Activated naive CD4-positive, alpha-beta T cell treated with anti-CD3 and anti-CD28 coated beads, Interleukin-2, amount 50 U/mL, for 16 hours (primary cell): ENCODE data around the gene PDE8A.

Experiments
- DNase-seq: peaks from one replicate; pipeline ENCODE4 v3.0.0-alpha.2; 2020

Gene PDE8A

DNA sequence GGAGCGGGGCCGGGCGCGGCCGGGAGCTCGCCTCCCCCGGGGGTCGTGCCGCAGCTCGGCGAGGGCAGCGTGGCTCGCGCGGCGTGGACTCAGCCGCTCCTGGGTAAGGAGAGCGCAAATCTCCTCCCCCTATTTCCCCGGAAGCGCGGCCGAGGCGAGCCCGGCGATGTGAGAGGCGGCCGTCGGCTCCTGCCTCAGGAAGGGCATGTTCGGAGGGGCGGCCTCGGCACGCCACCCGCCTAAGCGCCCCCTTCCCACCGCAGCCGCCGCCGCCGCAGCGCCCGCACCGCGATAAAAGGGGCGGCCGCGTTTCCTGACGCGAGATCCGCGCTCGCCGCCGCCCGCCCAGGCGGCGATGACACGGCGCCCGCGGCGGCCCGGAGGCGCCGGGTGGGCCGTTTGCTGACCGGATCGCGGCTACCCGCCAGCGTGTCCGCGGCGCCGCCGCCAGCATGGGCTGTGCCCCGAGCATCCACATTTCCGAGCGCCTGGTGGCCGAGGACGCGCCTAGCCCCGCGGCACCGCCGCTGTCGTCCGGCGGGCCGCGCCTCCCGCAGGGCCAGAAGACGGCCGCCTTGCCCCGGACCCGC lies at the start of gene PDE8A:
TSS of gene PDE8A (plus strand) at position 146 of the 590 bp plus-strand sequence. CDS start at position 453, 307 bp downstream.
- no peak for DNase-seq

DNA sequence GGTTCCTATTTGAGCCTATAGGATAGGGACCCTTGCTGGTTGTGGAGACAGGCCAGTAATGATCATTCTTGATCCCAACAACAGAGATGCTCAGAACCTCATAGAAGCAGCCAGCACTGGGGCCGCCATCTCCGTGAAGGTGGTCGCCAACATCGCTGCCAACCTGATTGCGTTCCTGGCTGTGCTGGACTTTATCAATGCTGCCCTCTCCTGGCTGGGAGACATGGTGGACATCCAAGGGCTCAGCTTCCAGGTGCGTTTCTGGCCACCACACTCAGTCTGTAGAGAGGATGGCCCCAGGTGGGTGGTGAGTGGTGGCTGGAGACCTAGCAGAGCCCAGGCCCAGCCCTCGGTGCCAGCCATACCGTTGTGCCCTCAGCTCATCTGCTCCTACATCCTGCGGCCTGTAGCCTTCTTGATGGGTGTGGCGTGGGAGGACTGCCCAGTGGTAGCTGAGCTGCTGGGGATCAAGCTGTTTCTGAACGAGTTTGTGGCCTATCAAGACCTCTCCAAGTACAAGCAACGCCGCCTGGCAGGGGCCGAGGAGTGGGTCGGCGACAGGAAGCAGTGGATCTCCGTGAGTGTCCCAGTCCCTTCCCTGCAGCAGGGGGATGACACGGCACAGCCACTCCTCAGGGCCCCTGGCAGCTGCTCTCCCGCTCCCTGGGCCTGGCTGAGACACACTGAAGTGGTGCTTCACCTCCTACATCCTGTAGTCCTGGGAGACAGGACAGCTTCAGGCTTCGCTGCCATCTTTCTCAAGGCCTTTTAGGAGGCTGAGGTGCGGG lies 46.5 kb upstream of the PDE8A start:
- DNase-seq, result no peak

DNA sequence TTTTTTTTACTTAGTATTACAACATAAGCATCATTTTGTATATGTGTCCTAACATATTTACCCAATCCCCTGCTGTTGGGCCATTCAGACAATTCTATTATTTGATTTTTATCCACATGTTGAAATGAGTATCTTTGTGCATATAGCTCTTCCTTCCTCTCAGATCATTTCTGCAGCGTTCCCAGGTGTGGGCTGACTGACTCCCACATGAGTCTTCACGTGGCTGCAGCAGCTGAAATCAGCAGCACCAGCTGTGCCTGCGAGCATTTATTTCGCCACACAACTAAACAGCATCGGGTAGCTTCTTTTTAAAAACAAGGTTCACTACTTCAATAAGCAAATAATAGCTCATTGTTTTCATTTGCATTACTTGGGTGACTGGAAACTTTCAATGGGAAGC lies 44.5 kb upstream of the PDE8A start:
- DNase-seq, result no peak

DNA sequence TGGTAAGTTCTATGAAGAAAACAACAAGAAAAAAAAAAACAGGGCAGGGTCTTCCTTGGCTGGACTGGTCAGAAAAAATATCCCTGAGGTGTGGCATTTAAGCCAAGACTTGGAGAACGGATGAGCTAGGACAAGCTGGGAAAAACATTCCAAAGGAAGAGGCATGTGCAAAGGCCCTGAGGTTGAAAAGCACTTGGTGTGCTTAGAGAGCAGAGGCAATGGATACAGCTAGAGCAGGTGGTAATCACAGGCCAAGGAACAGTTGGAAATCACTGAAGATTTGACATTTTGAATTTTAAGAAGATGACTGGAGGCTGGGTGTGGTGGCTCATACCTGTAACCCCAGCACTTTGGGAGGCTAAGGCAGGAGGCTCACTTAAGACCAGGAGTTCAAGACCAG lies 42.9 kb upstream of the PDE8A start:
- no peak for DNase-seq

DNA sequence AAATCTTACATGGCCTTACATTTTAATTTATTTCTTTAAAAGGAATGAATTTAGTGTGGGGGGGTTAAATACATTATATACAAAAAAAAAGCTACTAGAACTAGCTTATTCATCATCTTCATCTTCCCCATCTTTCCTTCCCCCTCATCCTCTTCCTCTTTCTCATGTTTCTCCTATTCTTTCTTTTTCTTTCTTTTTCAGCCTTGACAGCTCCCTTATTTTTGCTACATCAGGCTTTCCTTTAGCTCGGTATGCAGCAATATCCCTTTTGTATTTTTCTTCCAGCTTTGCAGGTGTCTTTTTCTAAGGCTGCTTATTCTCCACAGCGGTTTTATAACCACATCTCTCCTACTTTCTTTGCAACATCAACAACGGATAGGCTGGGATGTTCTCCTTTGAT lies 41.3 kb upstream of the PDE8A start:
- DNase-seq, result no peak

GRCh38 chr15:84942456-84942855 lies 39.2 kb upstream of the PDE8A start:
- no peak for DNase-seq

GRCh38 chr15:84944311-84944710 lies 37.3 kb upstream of the PDE8A start:
- DNase-seq, result no peak

GRCh38 chr15:84944861-84945260 lies 36.8 kb upstream of the PDE8A start:
- DNase-seq, result no peak

DNA sequence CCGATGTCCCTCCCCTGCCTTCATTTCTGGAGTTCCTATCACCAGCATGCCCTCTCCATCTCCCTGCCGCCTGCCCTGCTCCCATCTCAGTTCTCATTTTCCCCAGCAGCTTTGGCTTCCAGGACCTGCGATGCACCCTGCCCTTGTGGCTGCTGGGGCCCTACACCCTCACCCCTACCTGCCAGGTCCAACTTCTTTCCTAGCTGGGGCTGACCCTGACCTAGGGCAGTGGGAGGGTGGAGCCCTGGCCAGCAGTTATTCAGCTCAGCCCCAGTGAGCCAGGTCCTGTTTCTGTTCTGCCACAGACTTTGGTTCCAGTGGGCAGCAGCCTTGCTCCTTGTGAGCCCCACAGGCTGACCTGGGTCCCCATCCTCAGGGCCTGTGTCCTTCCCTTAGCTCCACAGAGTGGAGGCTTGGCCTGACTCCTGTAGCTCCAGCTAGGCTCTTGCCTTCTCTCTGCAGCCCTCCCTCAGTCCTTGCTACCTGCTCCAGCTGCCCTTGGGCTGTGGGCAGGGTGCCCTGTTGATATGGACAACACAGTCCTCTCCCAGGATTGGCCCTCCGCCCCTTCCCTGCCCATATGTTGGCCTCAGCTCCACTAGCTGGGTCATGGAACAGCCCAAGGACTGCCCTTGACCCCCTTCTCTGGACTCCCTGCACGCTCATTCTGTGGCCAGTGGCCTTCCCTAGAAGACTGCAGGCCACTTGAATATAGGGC lies 34.7 kb upstream of the PDE8A start:
- DNase-seq, result no peak

- no peak for DNase-seq
Measured at GRCh38 chr15:84947947-84948830, 33.5 kb upstream of the PDE8A start.

GRCh38 chr15:84949043-84949442 lies 32.6 kb upstream of the PDE8A start:
- no peak for DNase-seq

- no peak for DNase-seq
Measured at GRCh38 chr15:84949845-84950569, 31.6 kb upstream of the PDE8A start.

DNA sequence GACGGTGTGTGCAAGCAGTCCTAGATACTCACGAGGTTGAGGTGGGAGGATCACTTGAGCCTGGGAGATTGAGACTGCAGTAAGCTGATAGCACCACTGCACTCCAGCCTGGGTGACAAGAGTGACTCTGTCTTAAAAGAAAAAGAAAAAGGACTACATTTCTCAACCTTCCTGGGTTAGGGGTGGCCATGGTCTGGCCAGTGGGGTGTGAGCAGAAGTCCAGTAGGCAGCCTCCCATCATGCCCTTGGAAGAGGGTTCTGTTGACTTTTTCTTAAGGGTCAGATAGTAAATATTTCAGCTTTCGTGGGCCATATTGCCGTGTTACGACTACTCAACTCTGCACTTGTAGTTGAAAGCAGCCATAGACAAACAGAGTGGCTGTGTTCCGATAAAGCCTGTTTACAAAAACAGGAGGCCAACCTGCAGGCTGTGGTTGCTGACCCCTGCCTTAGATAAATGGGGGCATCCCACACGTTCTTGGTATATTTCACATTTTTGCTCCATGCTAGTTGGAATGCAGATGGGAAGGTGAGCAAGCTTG lies 31.0 kb upstream of the PDE8A start:
- DNase-seq, result no peak

GRCh38 chr15:84951736-84952135 lies 29.9 kb upstream of the PDE8A start:
- DNase-seq, result no peak

DNA sequence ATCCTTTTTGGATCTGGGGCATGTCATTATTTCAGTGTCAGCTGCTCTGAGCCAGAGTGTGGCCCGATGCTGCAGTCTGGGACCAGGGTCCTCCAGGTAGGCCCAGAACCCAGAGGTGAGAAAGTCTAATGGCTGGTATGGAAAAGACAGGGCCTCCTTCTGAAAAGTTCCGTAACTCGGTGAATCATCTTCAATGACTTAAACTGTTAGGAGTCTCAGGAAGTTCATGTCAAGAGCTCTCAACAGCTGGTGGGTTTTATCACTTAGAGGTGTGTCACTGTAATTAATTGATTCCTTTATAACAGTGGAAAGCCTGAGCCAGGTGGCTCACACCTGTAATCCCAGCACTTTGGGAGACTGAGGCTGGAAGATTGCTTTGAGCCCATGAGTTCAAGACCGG lies 28.5 kb upstream of the PDE8A start:
- no peak for DNase-seq

- DNase-seq, result no peak
Measured at GRCh38 chr15:84953726-84954125, 27.9 kb upstream of the PDE8A start.

- DNase-seq, result peak; percentile 37
Measured at GRCh38 chr15:84955089-84955848, 26.4 kb upstream of the PDE8A start.

DNA sequence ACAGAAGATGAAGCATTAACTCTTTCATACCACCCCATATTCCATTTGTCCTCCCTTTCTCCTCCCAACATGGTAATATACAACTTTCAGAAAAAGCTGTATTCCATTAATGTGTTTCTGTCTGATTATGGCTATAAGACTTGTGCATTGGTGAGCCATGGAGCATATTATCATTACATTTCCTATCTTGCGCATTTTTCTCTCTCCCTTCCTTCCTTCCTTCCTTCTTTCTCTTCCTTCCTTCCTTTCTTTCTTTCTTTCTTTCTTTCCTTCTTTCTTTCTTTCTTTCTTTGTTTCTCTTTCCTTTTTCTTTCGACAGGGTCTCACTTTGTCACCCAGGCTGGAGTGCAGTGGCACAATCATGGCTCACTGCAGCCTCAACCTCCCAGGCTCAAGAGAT lies 25.5 kb upstream of the PDE8A start:
- DNase-seq, result no peak

GRCh38 chr15:84960391-84961113 lies 21.1 kb upstream of the PDE8A start:
- no peak for DNase-seq

GRCh38 chr15:84961114-84961452 lies 20.6 kb upstream of the PDE8A start:
- DNase-seq, result no peak

- DNase-seq, result no peak
Measured at GRCh38 chr15:84961707-84962106, 19.9 kb upstream of the PDE8A start.
